ENCODE results near the gene MLN. TPM values are rescaled to one million over a fixed set of nuclear protein-coding genes. Genes with fewer than 3 reads are reported as not detected.
A peak's percentile ranks its signal among the peaks of the same experiment; 100 is the strongest.

The MLN gene
- total and polyA plus RNA-seq, 2 experiments from 2014 or later, result not detected

GRCh38 chr6:33768644-33769120 is 35.1 kb downstream of the MLN start:
- H3K4me3 Mint-ChIP-seq, result no peak overlapping the region

DNA sequence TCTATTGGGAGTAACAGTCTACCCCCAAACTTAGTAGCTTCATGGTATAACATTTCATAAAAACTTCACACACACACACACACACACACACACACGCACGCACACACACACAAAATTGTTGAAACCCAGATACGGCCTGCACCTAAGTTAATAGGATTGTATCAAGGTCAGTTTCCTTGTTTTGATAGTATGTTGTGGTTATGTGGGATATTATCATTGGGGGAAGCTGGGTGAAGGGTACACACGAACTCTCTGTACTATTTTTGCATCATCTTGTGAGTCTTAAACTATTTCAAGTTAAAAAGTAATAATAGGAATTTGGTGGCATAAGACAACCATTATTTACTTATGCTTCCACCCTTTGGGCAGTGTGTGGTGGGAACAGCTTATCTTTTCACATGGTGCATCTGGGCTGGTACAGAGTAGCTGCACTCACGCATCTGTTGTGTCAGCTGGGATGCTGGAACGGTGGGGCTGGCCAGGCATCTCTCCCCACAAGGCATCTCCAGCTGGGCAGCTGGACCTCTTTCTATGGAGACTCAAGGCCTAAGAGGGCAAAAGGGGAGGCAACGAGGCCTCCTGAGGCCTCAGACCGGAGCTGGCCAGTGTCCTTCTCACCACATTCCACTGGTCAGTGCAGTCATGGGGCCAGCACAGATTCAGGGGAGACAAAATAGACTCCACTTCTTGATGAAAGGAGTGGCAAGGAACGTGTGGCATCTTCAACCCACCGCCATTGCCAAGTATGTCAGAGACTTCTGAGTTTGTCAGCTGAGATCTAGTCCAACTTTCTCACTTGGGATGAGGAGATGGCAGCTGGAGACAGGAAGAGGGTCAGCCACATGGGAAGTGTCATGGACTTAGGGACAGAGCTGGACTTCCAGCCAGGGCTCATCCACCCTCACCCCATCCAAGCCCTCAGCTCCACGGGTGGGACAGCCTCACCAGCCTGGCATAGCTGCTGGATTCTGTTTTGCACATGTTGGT is 36.6 kb downstream of the MLN start:
- no peaks in the 10 kb centered on the region for H3K9me2 ChIP-seq (ENCODE audit: insufficient read depth)
- no peak overlapping the region for H3K4me3 ChIP-seq
- H3K27ac Mint-ChIP-seq, result no peak overlapping the region
- no peak overlapping the region for H3K4me3 Mint-ChIP-seq
- H3K9me3 Mint-ChIP-seq, result no peaks in the 10 kb centered on the region
- no peaks in the 10 kb centered on the region for H3K27me3 ChIP-seq (ENCODE audit: insufficient read depth)
- H3F3A ChIP-seq (replicated peaks; ENCODE audit: low read depth), result peaks cover 16% of the 10 kb centered on the region
- no peak for ATAC-seq
- H2AFZ ChIP-seq, result no peak overlapping the region
- 0 out of 2 replicates have a peak, but pooled peaks cover under 1% of the 10 kb centered on the region for H4K20me1 ChIP-seq (replicated peaks; ENCODE audit: insufficient read depth)
- H3K36me3 Mint-ChIP-seq (ENCODE audit: low read depth), result peaks cover 3% of the 10 kb centered on the region
- no peaks in the 10 kb centered on the region for H3K79me2 ChIP-seq (replicated peaks; ENCODE audit: insufficient read depth)
- H3K4me2 ChIP-seq, result no peak overlapping the region
- no peak overlapping the region for H3K27ac ChIP-seq (ENCODE audit: low read depth)
- H3K36me3 ChIP-seq (ENCODE audit: insufficient read depth), result no peaks in the 10 kb centered on the region; the same call in 1 of the 2 replicates
- H3K4me1 ChIP-seq (ENCODE audit: insufficient read depth), result peaks cover 26% of the 10 kb centered on the region
- DNase-seq (ENCODE audit: low spot score), result no peak
- peaks cover 30% of the 10 kb centered on the region for H3K4me1 Mint-ChIP-seq
- peaks cover 21% of the 10 kb centered on the region for H3K27me3 Mint-ChIP-seq (ENCODE audit: insufficient read depth, low read depth, poor library complexity)
- no peak for TF ChIP-seq CTCF (conservative IDR thresholded peaks at IDR 0.05; ENCODE audit: low read depth in 2 of 2)
- TF ChIP-seq NANOG (IDR thresholded peaks at IDR 0.05; ENCODE audit: borderline replicate concordance), result no peak
- no peak for TF ChIP-seq ZNF331 (CRISPR knock-in tag; IDR thresholded peaks at IDR 0.05; ENCODE audit: low read depth)
- no peak for TF ChIP-seq STAT1 (IDR thresholded peaks at IDR 0.05; ENCODE audit: unreplicated experiment)
- TF ChIP-seq POLR2AphosphoS5 (IDR thresholded peaks at IDR 0.05; ENCODE audit: low read depth), result no peak
- no peak for TF ChIP-seq EZH2phosphoT487 (IDR thresholded peaks at IDR 0.05; ENCODE audit: unreplicated experiment)
- no peak for TF ChIP-seq CREB1 (CRISPR knock-in tag; IDR thresholded peaks at IDR 0.05; ENCODE audit: low read depth)
- TF ChIP-seq JUNB (IDR thresholded peaks at IDR 0.05; ENCODE audit: unreplicated experiment), result no peak
- TF ChIP-seq EZH2 (IDR thresholded peaks at IDR 0.05; ENCODE audit: low read depth, unreplicated experiment), result no peak
- TF ChIP-seq ZNF114 (CRISPR knock-in tag; IDR thresholded peaks at IDR 0.05), result no peak
- TF ChIP-seq, protein P1, sequence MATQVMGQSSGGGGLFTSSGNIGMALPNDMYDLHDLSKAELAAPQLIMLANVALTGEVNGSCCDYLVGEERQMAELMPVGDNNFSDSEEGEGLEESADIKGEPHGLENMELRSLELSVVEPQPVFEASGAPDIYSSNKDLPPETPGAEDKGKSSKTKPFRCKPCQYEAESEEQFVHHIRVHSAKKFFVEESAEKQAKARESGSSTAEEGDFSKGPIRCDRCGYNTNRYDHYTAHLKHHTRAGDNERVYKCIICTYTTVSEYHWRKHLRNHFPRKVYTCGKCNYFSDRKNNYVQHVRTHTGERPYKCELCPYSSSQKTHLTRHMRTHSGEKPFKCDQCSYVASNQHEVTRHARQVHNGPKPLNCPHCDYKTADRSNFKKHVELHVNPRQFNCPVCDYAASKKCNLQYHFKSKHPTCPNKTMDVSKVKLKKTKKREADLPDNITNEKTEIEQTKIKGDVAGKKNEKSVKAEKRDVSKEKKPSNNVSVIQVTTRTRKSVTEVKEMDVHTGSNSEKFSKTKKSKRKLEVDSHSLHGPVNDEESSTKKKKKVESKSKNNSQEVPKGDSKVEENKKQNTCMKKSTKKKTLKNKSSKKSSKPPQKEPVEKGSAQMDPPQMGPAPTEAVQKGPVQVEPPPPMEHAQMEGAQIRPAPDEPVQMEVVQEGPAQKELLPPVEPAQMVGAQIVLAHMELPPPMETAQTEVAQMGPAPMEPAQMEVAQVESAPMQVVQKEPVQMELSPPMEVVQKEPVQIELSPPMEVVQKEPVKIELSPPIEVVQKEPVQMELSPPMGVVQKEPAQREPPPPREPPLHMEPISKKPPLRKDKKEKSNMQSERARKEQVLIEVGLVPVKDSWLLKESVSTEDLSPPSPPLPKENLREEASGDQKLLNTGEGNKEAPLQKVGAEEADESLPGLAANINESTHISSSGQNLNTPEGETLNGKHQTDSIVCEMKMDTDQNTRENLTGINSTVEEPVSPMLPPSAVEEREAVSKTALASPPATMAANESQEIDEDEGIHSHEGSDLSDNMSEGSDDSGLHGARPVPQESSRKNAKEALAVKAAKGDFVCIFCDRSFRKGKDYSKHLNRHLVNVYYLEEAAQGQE (IDR thresholded peaks at IDR 0.05; ENCODE audit: unreplicated experiment), result no peak

More at GRCh38 chr6:33768644-33769120, 35.1 kb downstream of the MLN start:
- H3K4me1 ChIP-seq (ENCODE audit: insufficient read depth), result peaks cover 32% of the 10 kb centered on the region
- H4K20me1 ChIP-seq (replicated peaks; ENCODE audit: insufficient read depth), result 0 out of 2 replicates have a peak, but pooled peaks cover 3% of the 10 kb centered on the region
- H3K9me3 Mint-ChIP-seq, result no peaks in the 10 kb centered on the region
- no peak overlapping the region for H3K27ac Mint-ChIP-seq
- no peaks in the 10 kb centered on the region; the same call in 1 of the 2 replicates for H3K36me3 ChIP-seq (ENCODE audit: insufficient read depth)
- H3K36me3 Mint-ChIP-seq (ENCODE audit: low read depth), result peaks cover 14% of the 10 kb centered on the region
- no peak overlapping the region for H3K27ac ChIP-seq (ENCODE audit: low read depth)
- no peak overlapping the region for H3K4me3 ChIP-seq
- no peaks in the 10 kb centered on the region for H3K27me3 ChIP-seq (ENCODE audit: insufficient read depth)
- H2AFZ ChIP-seq, result peak overlapping the region; percentile 72
- H3K9me2 ChIP-seq (ENCODE audit: insufficient read depth), result no peaks in the 10 kb centered on the region
- H3K79me2 ChIP-seq (replicated peaks; ENCODE audit: insufficient read depth), result no peaks in the 10 kb centered on the region
- peaks cover 40% of the 10 kb centered on the region for H3K4me1 Mint-ChIP-seq
- peak; percentile 56 for ATAC-seq
- H3K27me3 Mint-ChIP-seq (ENCODE audit: insufficient read depth, low read depth, poor library complexity), result peaks cover 22% of the 10 kb centered on the region
- H3F3A ChIP-seq (replicated peaks; ENCODE audit: low read depth), result peaks cover 18% of the 10 kb centered on the region
- TF ChIP-seq ZNF331 (CRISPR knock-in tag; IDR thresholded peaks at IDR 0.05; ENCODE audit: low read depth), result no peak
- peak; percentile 83 to 87 for TF ChIP-seq CTCF (conservative IDR thresholded peaks at IDR 0.05; ENCODE audit: low read depth in 2 of 2)
- no peak overlapping the region for H3K4me2 ChIP-seq
- DNase-seq (ENCODE audit: low spot score), result peak; percentile 89
